NCI-H146 treated with DMSO at 0.1 percent for 48 hours (cell line): ENCODE data around the gene RAPSN.
A peak's percentile ranks its signal among the peaks of the same experiment; 100 is the strongest.

Experiments used
- DNase-seq: peaks from one replicate; lab custom pipeline; 2025; ENCODE audit not compliant: unreplicated experiment; lab: John Stamatoyannopoulos, UW

The RAPSN gene

DNA sequence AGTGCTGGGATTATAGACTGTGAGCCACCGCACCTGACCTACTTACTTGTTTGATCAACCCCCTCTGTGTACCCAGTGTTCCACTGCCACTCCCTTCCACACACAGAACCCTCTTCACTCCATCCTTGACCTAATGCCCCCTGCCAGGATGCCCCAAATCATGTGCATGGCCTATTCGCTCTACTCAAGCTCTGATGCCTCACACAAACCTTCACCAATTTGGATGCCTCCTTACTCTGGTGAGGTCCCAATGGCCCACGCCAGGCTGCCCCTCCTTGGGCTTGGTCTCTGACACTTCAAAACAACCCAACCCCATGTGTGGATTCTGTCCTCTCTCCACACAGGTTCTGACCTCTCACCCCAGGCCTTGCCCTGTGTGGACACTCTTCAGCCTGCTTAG, 13.2 kb downstream of the RAPSN start:
- no peak for DNase-seq

DNA sequence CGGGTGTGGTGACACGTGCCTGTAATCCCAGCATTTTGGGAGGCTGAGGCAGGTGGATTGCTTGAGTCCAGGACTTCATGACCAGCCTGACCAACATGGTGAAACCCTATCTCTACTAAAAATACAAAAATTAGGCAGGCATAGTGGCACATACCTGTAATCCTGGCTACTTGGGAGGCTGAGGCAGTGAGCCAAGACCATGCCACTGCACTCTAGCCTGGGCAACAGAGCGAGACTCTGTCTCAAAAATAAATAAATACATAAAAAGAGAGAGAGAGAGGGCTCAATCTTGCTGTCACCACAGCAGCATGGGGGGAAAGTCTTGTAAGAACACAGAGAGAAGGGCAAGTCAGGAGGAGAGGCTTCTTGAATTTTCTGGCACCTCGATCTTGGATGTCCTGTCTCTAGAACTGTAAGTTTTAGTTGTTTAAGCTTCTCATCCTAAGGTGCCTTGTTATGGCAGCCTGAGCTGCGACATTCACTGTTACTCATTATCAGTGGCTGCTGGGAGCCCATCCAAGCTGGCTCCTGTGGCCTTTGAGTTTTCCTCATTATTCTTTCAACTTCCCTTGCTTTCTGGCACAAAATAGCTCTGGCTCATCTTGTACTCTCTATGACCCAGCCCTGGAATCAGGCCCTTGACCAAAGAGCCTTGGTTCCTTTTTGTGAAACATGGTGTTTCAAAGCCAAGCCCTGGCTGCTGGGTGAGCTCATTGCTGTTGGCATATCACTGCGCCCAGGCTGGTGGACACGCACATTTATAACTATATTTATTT, 14.7 kb downstream of the RAPSN start:
- DNase-seq: no peak

DNA sequence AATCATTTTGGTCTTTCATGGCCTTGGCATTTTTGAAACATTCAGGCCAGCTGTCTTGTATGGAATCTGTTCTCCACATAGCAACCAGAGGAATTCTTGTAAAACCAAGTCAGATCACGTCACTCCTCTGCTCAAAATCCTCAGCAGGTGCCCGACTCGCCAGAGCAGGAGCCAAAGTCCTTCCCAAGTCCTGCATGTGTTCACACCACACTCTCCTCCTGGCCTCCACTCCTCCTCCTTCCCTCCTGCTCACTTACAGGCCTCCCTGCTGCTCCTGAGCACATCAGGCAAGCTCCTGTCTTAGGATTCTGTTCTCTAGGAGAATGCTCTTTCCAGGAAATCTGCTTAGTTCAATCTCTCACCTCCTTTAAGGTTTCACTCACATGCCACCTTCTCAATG, 15.8 kb downstream of the RAPSN start:
- no peak for DNase-seq

DNA sequence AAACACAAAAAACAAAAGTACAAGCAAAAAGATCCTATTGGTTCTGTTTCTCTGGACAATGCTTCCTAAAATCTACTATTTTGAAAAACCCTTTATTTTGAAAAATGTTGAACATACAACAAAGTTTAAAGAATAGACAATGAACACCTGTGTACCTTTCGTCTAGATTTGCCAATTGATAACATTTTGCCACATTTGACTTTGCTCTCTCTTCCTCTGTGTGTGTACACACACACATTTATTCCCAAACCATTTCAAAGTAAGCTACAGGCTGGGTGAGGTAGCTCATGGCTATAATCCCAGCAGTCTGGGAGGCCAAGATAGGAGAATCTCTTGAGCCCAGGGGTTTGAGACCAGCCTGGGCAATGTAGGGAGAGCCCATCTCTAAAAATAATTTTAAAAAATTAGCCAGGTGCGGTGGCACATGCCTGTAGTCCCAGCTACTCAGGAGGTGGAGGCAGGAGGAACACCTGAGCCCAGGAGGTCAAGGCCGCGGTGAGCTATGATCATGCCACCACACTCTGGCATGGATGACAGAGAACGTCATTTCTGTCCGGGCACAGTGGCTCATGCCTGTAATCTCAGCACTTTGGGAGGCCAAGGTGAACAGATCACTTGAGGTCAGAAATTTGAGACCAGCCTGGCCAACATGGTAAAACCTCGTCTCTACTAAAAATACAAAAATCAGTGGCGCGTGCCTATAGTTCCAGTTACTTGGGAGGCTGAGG, 17.4 kb downstream of the RAPSN start:
- DNase-seq: no peak

DNA sequence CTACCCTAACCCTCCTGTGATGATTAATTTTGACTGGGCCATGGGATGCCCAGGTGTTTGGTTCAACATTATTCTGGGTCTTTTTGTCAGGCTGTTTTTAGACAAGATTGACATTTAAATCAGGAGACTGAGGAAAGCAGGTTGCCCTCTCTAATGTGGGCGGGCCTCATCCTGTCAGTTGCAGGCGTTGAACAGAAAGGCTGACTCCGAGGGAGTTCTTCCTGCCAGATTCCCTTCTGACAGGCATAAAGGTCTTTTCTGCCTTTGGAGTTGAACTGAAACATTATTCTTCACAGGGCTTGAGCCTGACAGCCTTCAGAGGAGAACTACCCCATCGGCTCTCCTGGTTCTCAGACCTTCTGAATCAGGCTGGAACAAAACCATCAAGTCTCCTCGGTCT, 18.4 kb downstream of the RAPSN start:
- no peak for DNase-seq

DNA sequence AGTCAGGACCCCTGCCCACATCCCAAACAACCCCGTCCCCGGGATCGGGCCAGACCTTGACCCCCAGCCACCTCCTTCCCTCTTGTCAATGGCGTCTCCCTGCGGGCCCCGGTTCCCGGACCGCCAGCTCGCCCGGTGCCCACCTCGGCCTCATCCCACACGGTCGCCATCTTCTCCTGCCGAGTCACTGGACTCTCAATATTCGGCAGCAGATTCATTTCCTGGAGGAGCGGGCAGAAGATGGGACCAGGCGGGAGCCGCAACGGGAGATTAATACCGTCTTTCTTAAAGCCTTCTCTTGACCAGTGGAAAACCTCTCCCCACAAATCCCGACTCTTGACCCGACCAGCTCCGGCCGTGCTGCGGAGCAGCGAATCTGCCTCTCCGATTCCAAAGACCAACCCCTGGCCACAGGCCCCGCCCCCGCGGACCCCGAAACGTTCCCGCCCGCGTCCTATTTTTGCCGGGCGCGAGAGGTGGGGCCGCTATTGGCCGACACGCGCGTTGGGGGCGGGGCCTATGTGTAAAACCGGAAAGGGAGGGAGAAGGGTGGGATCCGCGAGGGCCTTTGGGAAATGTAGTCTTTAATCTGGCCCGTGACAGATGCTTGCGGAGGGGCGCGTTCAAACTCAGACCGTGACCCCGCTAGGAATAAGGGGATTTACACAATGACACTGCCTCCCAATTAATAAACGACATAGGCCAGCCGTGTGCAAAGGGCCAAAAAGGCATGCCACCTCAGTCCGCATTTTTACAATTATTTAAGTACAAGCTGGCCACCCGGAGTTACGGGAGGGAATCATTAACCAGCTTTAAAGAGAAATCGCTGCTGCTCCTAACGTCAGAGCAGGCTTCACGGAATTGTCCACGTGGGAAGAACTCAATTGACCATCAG, 22.6 kb downstream of the RAPSN start, which contains the start of gene PSMC3:
Gene PSMC3, minus strand, starts transcription at position 378 of the 895 bp plus-strand sequence. Its CDS starts 160 bp downstream, at position 218.
- peak; percentile 95 for DNase-seq

DNA sequence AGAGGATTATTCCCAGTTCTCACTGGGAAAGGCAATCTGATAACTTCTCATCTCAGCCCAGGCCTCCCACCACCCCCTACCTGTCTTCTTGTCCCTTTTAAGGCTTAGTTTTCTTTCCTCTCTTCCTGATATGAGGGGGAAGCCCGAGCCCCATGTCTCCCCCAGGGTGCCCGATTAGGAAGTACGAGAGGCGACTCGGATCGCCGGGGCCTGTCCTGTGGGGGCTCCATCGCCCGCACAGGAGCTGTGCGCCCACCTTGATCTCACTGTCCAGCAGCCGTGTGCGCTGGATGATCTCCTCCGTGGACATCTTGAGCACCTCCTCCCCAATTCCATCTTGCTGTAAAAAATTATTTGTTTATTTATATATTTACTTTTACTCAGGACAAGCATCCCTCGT, 23.3 kb downstream of the RAPSN start:
- no peak for DNase-seq

DNA sequence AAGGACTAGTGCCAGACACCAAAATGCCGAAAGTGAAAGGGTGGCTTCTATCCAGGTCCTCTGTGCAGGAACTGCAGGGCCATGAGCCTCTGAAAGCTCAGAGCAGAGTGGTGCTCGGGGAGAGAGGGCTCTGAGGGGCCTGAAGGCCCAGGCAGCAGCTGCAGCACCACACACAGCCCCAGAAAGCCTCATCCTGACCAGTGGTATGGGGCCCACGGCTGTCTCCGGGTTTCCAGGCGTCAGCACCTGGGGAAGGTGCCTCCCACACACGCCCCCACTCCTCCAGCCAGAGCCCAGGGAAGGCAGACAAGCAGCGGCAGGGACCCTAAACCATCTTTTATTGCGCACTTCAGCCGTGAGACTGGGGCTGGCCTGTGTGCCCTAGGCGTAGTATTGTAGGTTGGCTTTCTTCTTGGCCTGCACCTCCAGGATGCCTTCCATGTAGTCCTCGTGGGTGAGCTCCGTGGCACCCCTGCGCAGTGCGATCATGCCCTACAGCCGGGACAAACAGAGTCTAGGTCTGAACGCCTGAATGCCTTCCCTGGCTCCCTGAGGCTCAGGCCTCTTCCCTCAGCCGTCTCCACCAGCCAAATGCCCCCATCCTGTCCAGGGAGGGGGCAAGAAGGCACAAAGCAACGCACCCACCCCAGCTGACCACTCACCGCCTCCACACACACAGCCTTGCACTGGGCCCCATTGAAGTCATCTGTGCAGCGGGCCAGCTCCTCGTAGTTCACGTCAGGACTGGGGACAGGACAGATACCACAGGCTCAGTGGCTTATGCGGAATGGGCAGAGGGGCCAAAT, 30.3 kb downstream of the RAPSN start:
- no peak for DNase-seq

DNA sequence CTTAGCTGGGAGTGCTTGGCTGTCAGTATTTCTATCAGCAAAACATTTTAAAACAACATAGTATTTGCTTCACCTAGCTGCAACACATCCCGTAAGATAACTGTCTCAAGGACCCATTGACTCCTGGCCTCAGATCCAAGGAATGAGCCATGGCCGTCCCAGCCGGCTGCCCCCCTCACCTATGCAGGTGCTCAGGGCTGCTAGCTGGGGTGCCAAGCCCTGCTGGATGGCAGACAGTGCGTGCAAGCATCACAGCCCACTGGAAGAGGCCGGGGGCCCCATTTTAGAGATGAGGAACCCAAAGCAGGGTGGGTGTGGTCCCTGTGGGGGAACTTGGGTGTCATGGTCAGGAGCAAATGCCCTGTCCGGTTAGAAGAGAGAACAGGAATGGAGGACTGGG, 31.2 kb downstream of the RAPSN start:
- no peak for DNase-seq

DNA sequence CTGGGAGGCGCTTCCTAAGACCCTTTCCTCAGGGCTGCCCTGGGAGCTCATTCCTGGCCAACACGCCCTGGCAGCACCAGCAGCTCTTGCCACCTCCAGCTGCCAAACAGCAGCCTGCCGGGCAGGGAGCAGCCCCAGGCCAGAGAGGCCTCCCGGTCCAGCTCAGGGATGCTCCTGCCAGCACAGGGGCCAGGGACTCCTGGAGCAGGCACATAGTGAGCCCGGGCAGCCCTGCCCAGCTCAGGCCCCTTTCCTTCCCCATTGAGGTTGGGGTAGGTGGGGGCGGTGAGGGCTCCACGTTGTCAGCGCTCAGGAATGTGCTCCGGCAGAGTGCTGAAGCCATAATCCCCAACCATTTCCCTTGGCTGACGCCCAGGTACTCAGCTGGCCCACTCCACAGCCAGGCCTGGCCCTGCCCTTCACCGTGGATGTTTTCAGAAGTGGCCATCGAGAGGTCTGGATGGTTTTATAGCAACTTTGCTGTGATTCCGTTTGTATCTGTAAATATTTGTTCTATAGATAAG, 32.9 kb downstream of the RAPSN start:
- DNase-seq: no peak

DNA sequence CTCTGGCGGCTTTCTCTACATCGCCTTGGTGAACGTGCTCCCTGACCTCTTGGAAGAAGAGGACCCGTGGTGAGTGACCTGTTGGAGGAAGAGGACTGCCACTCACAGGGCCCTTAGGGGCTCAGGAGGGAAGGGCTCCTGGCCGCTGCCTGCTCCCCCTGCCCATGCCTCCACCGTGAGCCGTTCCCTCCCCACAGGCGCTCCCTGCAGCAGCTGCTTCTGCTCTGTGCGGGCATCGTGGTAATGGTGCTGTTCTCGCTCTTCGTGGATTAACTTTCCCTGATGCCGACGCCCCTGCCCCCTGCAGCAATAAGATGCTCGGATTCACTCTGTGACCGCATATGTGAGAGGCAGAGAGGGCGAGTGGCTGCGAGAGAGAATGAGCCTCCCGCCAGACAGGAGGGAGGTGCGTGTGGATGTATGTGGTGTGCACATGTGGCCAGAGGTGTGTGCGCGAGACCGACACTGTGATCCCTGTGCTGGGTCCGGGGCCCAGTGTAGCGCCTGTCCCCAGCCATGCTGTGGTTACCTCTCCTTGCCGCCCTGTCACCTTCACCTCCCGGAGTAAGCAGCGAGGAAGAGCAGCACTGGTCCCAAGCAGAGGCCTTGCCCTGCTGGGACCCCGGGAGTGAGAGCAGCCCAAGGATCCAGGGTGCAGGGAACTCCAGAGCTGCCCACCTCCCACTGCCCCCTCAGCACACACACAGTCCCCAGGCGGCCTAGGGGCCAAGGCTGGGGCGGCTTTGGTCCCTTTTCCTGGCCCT, 33.7 kb downstream of the RAPSN start:
- DNase-seq: no peak

DNA sequence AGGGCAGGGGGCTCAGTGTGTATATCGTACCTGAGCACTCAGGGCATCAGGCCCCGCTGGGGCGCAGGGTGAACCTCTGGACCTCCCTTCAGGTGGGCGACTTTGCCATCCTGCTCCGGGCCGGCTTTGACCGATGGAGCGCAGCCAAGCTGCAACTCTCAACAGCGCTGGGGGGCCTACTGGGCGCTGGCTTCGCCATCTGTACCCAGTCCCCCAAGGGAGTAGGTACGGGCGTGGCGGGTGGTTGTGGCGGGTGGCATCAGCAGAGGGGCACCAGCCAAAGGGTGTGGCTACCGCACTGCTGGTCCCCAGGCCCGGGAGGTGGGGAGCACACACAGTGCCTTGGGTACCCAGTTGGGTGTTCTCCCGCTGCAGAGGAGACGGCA, 34.3 kb downstream of the RAPSN start:
- DNase-seq: no peak

DNA sequence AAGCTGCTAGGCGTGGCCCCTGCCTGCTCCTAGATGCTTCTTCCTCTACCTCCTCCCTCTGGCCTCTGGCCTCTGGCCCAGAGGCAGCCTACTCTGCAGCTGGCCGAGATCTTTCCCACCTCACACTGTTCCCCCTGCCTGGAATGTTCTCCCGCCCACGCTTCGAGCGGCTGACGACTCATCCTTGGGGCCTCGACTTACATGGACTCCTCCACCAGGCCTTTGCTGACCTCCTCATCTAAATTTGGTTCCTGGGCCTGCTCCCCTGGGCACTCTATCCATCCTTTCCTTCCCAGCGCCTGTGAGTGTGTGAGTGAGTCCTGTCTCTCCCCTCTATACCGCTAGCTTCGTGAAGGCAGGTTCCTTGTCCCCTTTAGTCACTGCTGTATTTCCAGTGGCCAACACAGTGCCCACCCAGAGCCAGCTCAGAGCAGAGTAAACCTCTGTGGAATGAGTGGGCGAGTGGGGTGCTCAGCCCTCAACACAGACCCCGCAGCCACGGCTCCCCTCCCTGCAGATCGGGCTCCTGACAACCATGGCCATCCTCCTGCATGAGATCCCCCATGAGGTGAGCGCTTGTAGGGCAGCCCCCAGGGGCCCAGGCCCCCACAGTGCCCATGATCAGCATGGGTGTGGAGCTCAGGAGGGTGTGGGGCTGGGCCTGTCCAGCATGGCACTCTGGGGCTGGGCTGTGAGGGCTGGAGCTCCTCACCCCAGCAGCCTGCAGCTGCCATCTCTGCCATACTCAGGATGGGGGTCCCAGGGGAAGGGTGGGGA, 34.8 kb downstream of the RAPSN start:
- DNase-seq: no peak

DNA sequence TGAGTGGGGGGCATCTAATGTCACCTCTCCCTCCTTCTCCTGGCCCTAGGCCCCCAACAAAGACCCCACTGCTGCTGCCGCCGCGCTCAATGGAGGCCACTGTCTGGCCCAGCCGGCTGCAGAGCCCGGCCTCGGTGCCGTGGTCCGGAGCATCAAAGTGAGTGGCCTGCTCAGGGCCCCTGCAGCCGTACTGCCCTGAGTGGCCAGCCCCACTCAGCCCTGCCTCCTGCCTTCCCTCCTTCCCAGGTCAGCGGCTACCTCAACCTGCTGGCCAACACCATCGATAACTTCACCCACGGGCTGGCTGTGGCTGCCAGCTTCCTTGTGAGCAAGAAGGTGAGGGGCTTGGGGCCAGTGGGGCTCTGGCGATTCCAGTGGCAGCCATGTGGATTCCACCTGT, 35.6 kb downstream of the RAPSN start:
- DNase-seq: no peak

DNA sequence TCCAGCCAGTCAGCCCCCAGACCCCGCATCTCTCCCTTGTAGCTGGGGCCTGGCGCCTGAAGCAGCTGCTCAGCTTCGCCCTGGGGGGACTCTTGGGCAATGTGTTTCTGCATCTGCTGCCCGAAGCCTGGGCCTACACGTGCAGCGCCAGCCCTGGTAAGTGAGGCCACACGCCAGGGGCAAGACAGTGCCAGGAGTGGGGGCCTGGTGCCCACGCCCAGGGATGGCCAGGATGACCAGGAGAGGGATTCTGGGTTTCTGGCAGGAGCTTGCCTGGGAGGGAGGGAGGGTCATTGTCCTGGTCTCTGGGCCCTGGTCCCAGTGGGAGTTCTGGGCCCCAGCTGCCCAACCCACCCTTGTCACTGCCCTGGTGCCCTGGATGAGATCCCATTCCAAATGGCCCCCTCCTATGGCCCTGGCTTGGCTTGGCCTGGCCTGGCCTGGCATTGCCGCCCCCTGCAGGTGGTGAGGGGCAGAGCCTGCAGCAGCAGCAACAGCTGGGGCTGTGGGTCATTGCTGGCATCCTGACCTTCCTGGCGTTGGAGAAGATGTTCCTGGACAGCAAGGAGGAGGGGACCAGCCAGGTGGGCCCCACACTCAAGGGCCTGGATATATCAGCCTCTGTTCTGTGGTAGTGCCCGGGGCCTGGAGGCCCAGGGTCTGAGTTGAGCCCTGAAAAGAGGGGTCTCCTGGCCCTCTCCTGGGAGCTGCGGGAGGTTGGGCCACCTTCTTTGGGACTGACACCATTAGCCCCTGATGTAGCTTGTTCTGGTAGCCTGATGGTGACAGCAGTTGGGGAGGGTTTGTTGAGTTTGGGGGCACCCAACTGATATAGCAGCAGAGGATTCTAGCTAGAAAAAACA, 36.8 kb downstream of the RAPSN start:
- no peak for DNase-seq

DNA sequence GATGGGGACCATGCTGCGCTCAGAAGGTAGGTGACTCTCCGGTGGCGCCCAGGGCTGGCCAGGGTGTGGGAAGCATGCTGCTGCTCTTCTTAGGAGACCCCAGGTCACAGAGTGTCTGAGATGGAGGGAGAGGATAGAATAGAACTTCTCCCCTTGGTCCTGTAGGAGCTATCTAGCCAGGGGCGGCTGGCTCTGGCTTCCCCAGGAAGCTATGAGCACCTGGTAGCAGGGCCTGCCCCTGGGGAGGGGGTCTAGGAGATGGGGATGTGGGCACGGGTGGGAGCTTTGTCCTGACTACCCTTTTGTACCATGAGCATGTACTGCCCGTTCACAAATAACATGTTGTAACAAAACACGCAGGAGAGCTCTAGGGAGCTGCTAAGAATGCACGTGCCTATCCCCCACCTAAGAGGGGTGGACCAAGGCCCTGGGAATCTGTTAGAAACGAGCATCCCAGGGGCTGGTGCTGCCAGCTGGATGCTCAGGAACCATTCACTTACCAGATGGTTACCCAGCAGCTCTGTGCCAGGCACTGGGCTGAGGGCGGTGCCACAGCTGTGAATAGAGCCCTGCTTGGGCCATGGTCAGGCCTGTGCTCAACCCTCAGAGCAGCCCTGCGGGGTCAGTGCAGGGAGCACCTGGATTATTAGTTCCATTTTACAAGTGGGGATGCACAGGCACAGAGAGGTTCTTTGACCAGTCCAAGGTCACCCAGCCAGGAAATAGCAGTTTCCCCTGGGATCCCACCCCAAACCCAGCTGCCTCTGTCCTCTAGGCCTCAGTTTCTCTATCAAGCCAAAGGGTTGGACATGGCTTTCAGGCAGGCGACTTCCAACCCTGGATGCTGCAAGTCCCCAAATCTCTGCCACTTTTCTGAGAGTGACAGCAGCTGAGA, 38.3 kb downstream of the RAPSN start:
- DNase-seq: no peak
